Neutrophil (primary cell): ENCODE results near the gene ATP5PO.

ENCODE experiments used
- H3K27ac ChIP-seq: fragments of 200-600 bp; sonication (generic); 2 replicates; pipeline ENCODE4 v1.5.1; 2016; ENCODE audit warnings: mild to moderate bottlenecking, moderate library complexity
- H3K27me3 ChIP-seq: fragments of 200-600 bp; sonication (generic); 2 replicates; pipeline ENCODE4 v1.6.0; 2016; ENCODE audit warnings: mild to moderate bottlenecking
- H3K36me3 ChIP-seq: fragments of 200-600 bp; sonication (generic); 2 replicates; pipeline ENCODE4 v1.5.1; 2017
- H3K4me1 ChIP-seq, 2 experiments: fragments of 200-600 bp in 1 of 2; sonication (generic) in 1 of 2; 1 replicate in 1 of 2; 2 replicates in 1 of 2; pipeline versions ENCODE4 v1.5.1 to v1.6.1; 2013 to 2016; ENCODE audit warnings: low read depth in 1 of 2, low read length in 1 of 2, mild to moderate bottlenecking in 1 of 2, moderate library complexity in 1 of 2; ENCODE audit not compliant: control insufficient read depth in 1 of 2, insufficient read depth in 1 of 2
- H3K4me3 ChIP-seq, 2 experiments: fragments of 200-600 bp in 1 of 2; sonication (generic) in 1 of 2; 1 replicate in 1 of 2; 2 replicates in 1 of 2; pipeline ENCODE4 v1.5.1; 2013 to 2016; ENCODE audit warnings: low read depth in 1 of 2, low read length in 1 of 2, mild to moderate bottlenecking in 1 of 2, moderate library complexity in 1 of 2
- H3K9me3 ChIP-seq: fragments of 200-600 bp; sonication (generic); 2 replicates; pipeline ENCODE4 v1.5.1; 2016
- TF ChIP-seq, protein P1 (sequence below): fragments of 200-600 bp; sonication (generic); IDR thresholded peaks from 2 replicates; pipeline ENCODE4 v1.5.1; 2016; ENCODE audit warnings: antibody characterized with exemption

Gene ATP5PO, protein sequence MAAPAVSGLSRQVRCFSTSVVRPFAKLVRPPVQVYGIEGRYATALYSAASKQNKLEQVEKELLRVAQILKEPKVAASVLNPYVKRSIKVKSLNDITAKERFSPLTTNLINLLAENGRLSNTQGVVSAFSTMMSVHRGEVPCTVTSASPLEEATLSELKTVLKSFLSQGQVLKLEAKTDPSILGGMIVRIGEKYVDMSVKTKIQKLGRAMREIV

DNA sequence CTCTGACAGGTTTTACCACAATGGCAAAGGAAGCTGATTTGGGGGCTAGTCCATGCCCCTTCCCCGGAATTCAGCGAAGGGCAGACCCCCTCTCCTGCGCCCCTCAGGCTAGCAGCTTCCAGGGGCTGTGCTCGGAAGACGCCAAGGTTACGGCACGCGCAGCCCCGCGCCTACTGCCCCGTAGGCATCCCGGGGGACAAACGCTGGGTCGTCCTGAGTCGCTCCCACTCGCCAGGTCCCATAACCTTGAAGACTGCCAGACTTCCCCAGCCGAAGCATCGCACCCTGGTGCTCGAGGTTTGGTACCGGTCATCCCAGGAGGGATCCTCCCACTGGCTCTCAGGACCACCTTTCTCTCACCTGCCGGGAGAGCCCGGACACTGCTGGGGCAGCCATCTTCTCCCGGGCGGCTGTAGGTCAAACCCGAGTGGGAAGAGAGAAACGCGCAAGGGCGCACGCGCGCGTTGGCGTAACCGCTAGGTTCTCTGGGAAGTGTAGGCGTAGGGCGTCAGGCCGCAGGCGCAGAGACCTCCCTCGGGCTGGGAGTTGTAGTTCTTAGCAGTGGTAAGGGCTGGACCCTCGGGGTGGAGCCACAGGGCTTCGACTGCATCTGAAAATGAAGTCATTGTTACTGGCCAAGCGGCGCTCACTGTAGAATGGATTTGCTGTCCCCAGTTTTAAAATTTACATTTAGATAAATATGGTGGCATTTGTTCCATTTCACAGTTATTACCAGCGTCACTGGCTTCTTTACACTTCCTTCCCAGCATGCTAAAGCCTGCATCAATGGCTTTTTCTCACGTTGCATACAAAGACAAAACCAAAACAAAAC is at the start of gene ATP5PO:
TSS of gene ATP5PO (minus strand) at position 437 of the 832 bp plus-strand sequence. CDS start at position 396, 41 bp downstream.
- Histone ChIP-seq H3K27me3 (no peaks in the 10 kb centered on the region), H3K4me3 (peak within 1 kb of the TSS; percentile 85 to 95), H3K9me3 (no peaks in the 10 kb centered on the region), H3K36me3 (peaks cover 28% of the 10 kb centered on the region), H3K4me1 (peaks cover 17 to 19% of the 10 kb centered on the region in 2 experiments), H3K27ac (peak within 1 kb of the TSS; percentile 63)
- TF ChIP-seq, protein P1, sequence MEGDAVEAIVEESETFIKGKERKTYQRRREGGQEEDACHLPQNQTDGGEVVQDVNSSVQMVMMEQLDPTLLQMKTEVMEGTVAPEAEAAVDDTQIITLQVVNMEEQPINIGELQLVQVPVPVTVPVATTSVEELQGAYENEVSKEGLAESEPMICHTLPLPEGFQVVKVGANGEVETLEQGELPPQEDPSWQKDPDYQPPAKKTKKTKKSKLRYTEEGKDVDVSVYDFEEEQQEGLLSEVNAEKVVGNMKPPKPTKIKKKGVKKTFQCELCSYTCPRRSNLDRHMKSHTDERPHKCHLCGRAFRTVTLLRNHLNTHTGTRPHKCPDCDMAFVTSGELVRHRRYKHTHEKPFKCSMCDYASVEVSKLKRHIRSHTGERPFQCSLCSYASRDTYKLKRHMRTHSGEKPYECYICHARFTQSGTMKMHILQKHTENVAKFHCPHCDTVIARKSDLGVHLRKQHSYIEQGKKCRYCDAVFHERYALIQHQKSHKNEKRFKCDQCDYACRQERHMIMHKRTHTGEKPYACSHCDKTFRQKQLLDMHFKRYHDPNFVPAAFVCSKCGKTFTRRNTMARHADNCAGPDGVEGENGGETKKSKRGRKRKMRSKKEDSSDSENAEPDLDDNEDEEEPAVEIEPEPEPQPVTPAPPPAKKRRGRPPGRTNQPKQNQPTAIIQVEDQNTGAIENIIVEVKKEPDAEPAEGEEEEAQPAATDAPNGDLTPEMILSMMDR, result no peak

DNA sequence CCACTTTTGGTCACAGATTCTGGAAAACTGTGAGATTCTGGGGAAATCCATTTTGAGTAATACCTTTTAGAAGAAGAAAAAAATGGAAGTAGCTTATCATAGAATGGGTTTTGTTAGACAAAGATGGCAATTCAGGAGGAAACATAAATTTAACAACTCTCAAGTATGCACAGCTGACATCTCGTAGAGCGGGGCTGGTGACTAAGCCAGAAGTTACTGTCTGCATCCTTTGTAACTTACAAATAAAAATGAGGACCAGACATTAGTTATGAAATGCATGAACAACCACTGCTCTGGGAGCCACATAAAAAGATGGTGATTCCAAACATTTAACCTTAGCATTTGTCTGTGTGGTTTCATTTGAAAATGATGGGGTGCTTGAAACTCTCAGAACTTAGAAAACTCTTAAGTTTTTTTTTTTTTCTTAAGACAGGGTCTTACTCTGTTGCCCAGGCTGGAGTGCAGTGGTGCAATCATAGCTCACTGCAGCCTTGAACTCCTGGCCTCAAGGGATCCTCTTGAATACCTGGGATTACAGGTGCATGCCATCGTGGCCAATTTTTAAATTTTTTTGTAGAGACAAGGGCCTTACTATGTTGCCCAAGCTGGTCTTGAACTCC is 49.2 kb upstream of the ATP5PO start:
- H3K4me1 ChIP-seq, result no peaks in the 10 kb centered on the region
- no peak overlapping the region for H3K27ac ChIP-seq
- no peaks in the 10 kb centered on the region for H3K27me3 ChIP-seq
- H3K9me3 ChIP-seq, result no peaks in the 10 kb centered on the region
- no peak overlapping the region for H3K4me3 ChIP-seq
- H3K36me3 ChIP-seq, result no peaks in the 10 kb centered on the region
- TF ChIP-seq, protein P1, result no peak

DNA sequence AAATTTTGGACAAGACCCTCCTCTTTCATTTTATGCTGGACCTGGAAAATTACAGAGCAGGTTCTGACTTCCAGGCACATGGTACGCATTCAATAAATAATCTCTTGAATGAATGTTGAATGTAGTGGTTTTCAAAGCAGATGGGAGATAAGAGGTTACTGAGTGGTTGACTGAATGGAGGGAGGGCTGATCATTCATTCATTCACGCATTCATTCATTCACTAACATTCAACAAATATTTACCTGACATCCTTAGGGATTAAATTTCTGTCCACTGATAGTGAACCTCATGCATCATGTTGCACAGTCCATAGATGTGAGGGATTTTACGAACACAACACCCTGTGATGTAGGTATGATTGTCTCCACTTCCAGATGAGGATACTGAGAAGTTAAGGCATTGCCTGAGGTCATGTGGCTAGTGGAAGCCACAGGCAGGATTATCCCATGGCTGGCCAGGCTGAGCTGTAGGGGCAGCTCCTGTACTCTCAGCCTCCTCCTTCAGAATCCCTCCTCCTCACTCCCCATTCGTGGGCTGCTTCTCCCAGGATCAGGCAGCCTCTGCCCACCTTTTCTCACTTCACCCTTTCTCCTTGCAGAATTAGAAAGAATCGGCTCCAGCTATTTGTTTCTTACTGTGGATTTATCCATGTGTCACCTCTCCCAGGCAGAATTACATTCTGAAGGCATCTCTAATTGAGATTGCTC is 48.4 kb upstream of the ATP5PO start:
- TF ChIP-seq, protein P1, result no peak
- no peaks in the 10 kb centered on the region for H3K27me3 ChIP-seq
- no peaks in the 10 kb centered on the region for H3K4me1 ChIP-seq
- no peak overlapping the region for H3K27ac ChIP-seq
- no peaks in the 10 kb centered on the region for H3K9me3 ChIP-seq
- H3K36me3 ChIP-seq, result no peaks in the 10 kb centered on the region
- H3K4me3 ChIP-seq, result no peak overlapping the region

DNA sequence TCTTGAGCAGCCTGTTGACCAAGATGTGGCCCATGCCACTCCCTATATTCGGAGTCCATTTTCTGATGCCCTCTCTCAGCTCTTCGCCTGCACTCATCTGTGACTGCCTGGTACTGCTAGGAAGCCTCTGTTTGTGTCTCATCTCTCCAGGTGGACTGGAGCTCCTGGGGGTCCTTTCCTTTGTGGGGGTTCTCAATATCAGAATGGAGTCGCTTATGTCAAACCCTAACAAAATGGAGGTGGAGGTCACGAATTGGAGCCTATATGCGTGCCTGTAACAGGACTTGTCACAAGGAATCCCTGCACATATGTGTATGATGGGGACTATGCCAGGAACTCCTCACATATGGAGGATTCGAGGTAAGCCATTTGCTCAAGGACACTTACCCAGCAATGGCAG is 46.7 kb upstream of the ATP5PO start:
- H3K27ac ChIP-seq, result no peak overlapping the region
- no peaks in the 10 kb centered on the region for H3K4me1 ChIP-seq

DNA sequence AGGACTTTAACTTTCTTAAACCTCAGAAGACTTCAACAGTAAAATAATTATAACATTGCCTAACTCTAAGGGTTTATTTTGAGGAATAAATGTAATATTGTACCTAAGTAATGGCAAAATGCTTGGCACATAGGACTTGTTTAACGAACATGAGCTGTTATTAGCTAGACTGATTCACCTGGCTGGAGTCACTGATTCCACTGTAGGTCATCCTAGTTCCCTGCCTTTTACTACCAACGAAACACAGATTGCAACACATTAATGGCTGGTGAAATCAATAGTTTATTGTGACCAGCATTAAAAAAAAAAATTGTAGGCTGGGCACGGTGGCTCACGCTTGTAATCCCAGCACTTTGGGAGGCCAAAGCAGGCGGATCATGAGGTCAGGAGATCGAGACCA is 45.5 kb upstream of the ATP5PO start:
- H3K9me3 ChIP-seq, result no peaks in the 10 kb centered on the region
- no peaks in the 10 kb centered on the region for H3K27me3 ChIP-seq
- no peak overlapping the region for H3K4me3 ChIP-seq
- no peak overlapping the region for H3K27ac ChIP-seq
- TF ChIP-seq, protein P1, result no peak
- H3K4me1 ChIP-seq, result no peaks in the 10 kb centered on the region
- H3K36me3 ChIP-seq, result no peaks in the 10 kb centered on the region

More for the DNA sequence above, 46.7 kb upstream of the ATP5PO start:
- TF ChIP-seq, protein P1, result no peak
- H3K4me3 ChIP-seq, result no peak overlapping the region
- H3K36me3 ChIP-seq, result no peaks in the 10 kb centered on the region
- H3K9me3 ChIP-seq, result no peaks in the 10 kb centered on the region
- no peaks in the 10 kb centered on the region for H3K27me3 ChIP-seq
